Measurements from ENCODE around the gene CALML3.
"Not testable (repeated sequence)": the region's sequence is repeated elsewhere in the genome, so short reads cannot be mapped to it uniquely, and the experiment has no call there.

Gene CALML3

GRCh38 chr10:5524641-5525560, at the start of gene CALML3:
CALML3 (plus strand) TSS chr10:5524961; CDS start chr10:5525086, 125 bp downstream.
- DNase-seq, result no peak

- DNase-seq, result not testable (repeated sequence)
Measured at GRCh38 chr10:5475088-5475487, 49.7 kb upstream of the CALML3 start.

GRCh38 chr10:5475974-5476807, 48.6 kb upstream of the CALML3 start:
- not testable (repeated sequence) for DNase-seq

- no peak for DNase-seq
Measured at GRCh38 chr10:5476918-5477525, 47.7 kb upstream of the CALML3 start.

GRCh38 chr10:5477948-5478693, 46.6 kb upstream of the CALML3 start:
- no peak for DNase-seq

GRCh38 chr10:5478694-5479305, 46.0 kb upstream of the CALML3 start:
- DNase-seq, result no peak

GRCh38 chr10:5479481-5480161, 45.1 kb upstream of the CALML3 start:
- no peak for DNase-seq

DNA sequence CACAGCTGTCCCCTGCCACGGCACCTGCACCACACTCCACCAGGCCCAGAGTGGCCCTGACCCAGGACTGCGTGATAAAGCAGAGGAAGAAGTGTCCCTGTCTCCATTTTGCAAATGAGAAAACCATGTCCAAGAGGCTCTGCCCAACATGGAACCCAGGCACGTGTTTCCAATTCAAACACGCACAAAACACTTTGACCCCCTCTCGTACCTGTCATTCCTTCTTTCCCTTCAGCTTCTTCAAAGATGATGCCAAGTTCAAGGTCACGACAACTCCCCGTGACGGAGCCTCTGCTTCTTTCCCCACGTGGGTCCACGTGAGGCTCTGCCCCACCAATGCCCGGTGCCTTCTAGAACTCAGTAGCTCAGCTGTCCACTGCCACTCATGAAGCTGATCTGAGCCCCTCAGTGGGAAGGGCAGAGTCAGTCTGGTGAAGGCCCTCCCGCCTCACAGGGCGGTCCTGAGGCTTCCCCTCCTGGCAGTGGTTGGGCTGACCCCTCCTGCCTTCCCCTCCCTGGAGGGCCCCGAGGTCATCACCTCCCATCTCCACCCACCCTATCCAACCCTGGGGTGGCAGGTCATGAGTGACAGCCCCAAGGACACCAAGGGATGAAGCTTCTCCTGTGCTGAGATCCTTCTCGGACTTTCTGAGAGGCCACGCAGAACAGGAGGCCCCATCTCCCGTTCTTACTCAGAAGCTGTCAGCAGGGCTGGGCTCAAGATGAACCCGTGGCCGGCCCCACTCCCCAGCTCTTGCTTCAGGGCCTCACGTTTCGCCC, 44.4 kb upstream of the CALML3 start:
- DNase-seq, result no peak

DNA sequence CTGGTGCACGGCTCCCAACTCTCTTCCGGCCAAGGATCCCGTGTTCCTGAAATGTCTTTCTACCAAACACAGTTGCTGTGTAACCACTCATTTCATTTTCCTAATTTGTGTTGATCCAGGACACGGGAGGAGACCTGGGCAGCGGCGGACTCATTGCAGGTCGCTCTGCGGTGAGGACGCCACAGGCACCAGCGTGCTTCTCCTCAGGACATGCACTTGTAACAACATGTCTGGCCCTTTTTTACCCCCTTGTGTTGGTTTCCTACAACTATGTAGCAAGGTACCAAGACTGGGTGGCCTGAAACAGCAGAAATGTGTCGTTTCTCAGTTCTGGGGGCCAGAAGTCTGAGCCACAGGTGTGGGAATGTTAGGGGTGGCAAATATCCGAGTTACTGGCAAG, 43.6 kb upstream of the CALML3 start:
- no peak for DNase-seq

GRCh38 chr10:5482016-5482415, 42.7 kb upstream of the CALML3 start:
- no peak for DNase-seq

DNA sequence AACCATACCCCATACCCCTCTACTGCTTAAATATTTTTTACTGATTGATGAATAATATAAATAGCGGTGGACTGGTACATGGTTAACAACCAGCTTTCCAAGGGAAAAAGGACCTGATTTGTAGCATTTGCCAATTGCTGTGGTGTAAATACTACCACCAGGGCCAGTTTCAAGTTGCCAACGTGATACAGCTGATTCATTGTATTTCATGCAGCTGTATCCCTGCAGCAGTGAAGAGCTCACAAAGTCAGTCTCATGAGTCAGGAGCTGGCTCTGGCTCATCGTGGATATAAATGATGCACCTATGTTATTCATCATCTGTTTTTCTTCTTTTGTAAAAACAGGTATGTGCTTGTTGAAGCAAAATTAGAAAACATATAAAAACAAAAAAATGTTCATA, 40.6 kb upstream of the CALML3 start:
- DNase-seq, result no peak

DNA sequence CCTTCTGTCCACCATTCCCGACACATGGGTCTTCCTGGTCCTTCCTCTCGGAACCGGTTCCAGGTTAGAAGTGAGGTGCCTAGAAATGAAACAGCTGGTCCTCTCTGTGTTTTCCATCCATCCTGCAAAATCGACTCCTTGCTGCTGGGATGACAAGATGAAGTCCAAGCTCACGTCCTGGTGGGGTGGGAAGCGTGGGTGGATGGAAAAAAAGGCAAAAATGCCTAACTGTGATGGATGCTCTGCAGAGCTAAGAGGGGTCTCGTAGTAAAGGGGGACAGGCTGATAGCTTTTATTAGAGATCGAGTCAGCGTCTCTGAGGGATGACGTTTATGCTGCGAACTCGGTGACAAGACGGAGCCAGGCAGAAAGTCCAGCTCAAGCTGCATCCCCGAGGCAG, 39.5 kb upstream of the CALML3 start:
- DNase-seq, result no peak

DNA sequence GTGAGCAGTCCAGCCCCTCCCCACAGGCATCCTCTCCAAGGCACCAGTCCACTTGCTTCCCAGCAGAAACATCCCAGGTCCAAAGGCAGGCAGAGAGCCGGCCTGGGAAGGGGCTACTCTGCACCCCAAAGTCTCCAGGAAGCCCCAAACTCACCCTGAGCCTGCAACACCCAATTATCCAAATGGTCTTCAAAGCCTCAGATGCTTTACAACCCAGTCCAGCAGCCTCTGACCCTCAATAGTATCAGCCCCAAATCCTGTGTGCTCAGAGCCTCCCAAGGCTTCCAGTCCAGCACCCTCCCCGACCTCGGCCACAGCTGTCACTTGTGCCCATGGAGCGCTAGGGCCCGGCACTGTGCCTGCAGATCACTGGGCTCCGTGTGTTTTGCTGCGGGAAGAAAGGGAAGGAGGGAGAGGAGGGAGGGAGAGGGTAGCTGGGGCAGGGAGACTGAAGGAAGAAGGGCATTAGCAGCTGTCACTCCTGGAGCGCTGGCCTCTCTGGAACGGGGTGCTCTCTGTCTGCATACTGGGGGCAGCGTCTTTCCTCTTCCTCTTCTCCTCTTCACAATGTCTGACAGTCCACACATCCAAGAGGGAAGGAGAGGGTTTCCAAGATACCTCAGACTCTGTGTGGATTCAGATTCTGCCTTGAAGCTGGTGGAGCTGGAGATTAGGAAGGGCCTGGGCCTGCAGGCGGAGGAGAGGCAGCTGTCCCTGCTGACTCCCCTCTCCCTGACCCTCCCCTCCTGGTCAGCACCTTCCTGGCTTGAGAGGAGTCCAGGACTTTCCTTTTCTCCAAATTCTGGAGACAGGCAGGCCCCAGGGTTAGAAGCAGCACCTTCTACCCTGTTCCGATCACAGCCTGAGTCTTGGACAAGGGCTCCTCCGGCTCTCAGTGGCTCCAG, 38.6 kb upstream of the CALML3 start:
- no peak for DNase-seq

- no peak for DNase-seq
Measured at GRCh38 chr10:5486853-5487235, 37.9 kb upstream of the CALML3 start.

GRCh38 chr10:5488272-5489161, 36.2 kb upstream of the CALML3 start:
- no peak for DNase-seq

DNA sequence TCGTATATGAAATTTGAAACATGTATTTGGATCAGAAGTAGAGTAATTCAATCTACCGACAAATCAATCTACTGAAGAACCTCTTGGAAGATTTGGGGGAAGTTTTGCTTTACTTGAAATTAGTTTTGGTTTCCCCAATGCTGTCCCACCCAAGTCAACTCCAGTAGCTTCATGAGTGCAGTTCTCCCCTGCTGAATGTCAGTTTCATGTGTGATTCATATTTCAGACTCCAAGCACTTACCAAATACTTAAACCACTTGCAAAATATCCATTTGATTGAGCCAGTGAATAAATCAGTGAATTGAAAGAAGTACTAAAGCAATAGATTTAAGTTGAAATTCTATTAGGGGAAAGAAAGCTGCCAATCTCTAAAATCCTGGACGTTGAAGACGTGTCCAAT, 34.7 kb upstream of the CALML3 start:
- DNase-seq, result no peak

DNA sequence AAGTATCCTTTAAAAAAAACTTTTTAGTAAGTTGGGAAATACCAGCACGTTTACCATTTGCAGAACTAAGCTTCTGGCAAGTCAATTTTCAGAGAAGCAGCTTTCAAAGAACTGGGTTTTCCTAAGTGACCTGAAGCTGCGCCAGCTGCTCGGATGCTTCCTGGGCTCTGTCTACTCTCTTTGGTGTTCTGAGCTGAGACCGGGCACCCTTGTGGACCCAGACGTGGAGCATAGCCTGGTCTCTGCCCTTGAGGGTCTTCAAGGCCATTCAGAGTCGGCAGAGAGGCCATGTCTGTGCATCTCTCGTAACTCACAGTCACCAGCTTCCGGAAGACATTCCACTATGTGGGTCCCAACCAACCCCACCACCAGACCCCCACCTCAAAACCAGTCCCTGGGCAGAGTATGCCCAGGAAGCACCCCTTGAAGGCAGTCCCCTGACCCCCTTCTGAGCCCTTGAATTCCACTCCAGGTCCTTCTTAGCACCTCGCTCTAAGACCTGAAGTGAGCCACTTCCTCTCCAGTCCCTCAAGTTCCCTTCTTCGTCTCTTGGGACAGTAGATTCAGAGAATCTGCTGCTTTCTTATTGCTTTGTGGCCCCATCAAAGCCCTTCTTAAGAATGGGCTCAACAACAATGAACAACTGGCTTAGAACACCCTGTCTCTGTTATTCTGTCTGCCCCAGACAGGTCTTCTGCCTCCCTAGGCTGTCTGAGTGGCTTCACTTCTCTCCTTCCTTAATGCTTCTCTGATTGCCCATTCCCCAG, 33.9 kb upstream of the CALML3 start:
- DNase-seq, result no peak

GRCh38 chr10:5491477-5491876, 33.3 kb upstream of the CALML3 start:
- no peak for DNase-seq
